GM23338 (cell line): ENCODE results near the gene RNF40. TPM values are rescaled to one million over a fixed set of nuclear protein-coding genes. Genes with fewer than 3 reads are reported as not detected.

ENCODE experiments used
- ATAC-seq: fragments of 200-7000 bp; cut with Tn5 transposase; 3 replicates; pipeline ENCODE4 v1.9.1; 2020
- DNase-seq: peaks from one replicate; pipeline ENCODE4 v3.0.0-alpha.2; 2015; ENCODE audit warnings: low spot score
- H2AFZ ChIP-seq: fragments of 200-600 bp; sonication (generic); 2 replicates; pipeline ENCODE4 v1.8.0; 2016; ENCODE audit warnings: antibody characterized with exemption, mild to moderate bottlenecking, moderate library complexity
- H3F3A ChIP-seq: fragments of 200-600 bp; sonication (generic); replicated peaks from 2 replicates; pipeline ENCODE4 v1.8.0; 2017; ENCODE audit warnings: antibody characterized with exemption, mixed run types, low read depth
- H3K27ac ChIP-seq: fragments of 200-600 bp; sonication (generic); 2 replicates; pipeline ENCODE4 v1.6.1; 2016; ENCODE audit warnings: low read depth
- H3K27me3 ChIP-seq: fragments of 200-600 bp; sonication (generic); 2 replicates; pipeline ENCODE4 v1.8.0; 2016; ENCODE audit warnings: mild to moderate bottlenecking, mixed run types, moderate library complexity; ENCODE audit not compliant: insufficient read depth
- H3K36me3 ChIP-seq: fragments of 200-600 bp; sonication (generic); 2 replicates; pipeline ENCODE4 v1.8.0; 2016; ENCODE audit warnings: mild to moderate bottlenecking; ENCODE audit not compliant: insufficient read depth
- H3K4me1 ChIP-seq: fragments of 200-600 bp; sonication (generic); 2 replicates; pipeline ENCODE4 v1.8.0; 2016; ENCODE audit warnings: mild to moderate bottlenecking, moderate library complexity; ENCODE audit not compliant: insufficient read depth
- H3K4me2 ChIP-seq: fragments of 200-600 bp; sonication (generic); 2 replicates; pipeline ENCODE4 v1.7.1; 2017; ENCODE audit warnings: mixed run types
- H3K4me3 ChIP-seq: fragments of 200-600 bp; sonication (generic); 2 replicates; pipeline ENCODE4 v1.6.1; 2016; ENCODE audit warnings: mixed run types
- H3K79me2 ChIP-seq: fragments of 200-600 bp; sonication (generic); replicated peaks from 2 replicates; pipeline ENCODE4 v1.8.0; 2017; ENCODE audit warnings: mild to moderate bottlenecking; ENCODE audit not compliant: insufficient read depth
- H3K9me2 ChIP-seq: fragments of 200-600 bp; sonication (generic); 2 replicates; pipeline ENCODE4 v1.8.0; 2017; ENCODE audit not compliant: insufficient read depth
- H4K20me1 ChIP-seq: fragments of 200-600 bp; sonication (generic); replicated peaks from 2 replicates; pipeline ENCODE4 v1.8.0; 2017; ENCODE audit warnings: mild to moderate bottlenecking; ENCODE audit not compliant: insufficient read depth
- H3K27ac Mint-ChIP-seq: 2 replicates; pipeline ENCODE4 v1.8.0; 2020; ENCODE audit warnings: inconsistent platforms, mild to moderate bottlenecking, moderate library complexity, mixed read lengths
- H3K27me3 Mint-ChIP-seq: 3 replicates; pipeline ENCODE4 v1.8.0; 2022; ENCODE audit warnings: low read depth, mild to moderate bottlenecking, moderate library complexity, mixed read lengths, inconsistent platforms; ENCODE audit not compliant: insufficient read depth, poor library complexity
- H3K36me3 Mint-ChIP-seq: 3 replicates; pipeline ENCODE4 v1.8.0; 2021; ENCODE audit warnings: low read depth, mild to moderate bottlenecking, inconsistent platforms, moderate library complexity, mixed read lengths
- H3K4me1 Mint-ChIP-seq: 3 replicates; pipeline ENCODE4 v1.8.0; 2020; ENCODE audit warnings: mild to moderate bottlenecking, inconsistent platforms, mixed read lengths
- H3K4me3 Mint-ChIP-seq: 3 replicates; pipeline ENCODE4 v1.8.0; 2021; ENCODE audit warnings: moderate library complexity, mild to moderate bottlenecking, inconsistent platforms, mixed read lengths
- H3K9me3 Mint-ChIP-seq: 3 replicates; pipeline ENCODE4 v1.8.0; 2020; ENCODE audit warnings: moderate library complexity, mild to moderate bottlenecking, inconsistent platforms, mixed read lengths
- CREB1 ChIP-seq: fragments of 250-450 bp; sonication (Bioruptor Pico); IDR thresholded peaks from 2 replicates; pipeline ENCODE4 v1.5.0; 2020; ENCODE audit warnings: low read depth, mild to moderate bottlenecking, moderate library complexity
- ETS1 ChIP-seq: IDR thresholded peaks from 2 replicates; pipeline ENCODE4 v1.6.1; 2016; ENCODE audit warnings: antibody characterized with exemption
- POLR2AphosphoS5 ChIP-seq: IDR thresholded peaks from 2 replicates; pipeline ENCODE4 v1.6.1; 2016; ENCODE audit warnings: antibody characterized with exemption, low read depth
- ZNF114 ChIP-seq: fragments of 250-450 bp; sonication (Bioruptor Pico); IDR thresholded peaks from 2 replicates; pipeline ENCODE4 v1.5.0; 2020; ENCODE audit warnings: mild to moderate bottlenecking, moderate library complexity
- ZNF331 ChIP-seq: fragments of 250-450 bp; sonication (Bioruptor Pico); IDR thresholded peaks from 2 replicates; pipeline ENCODE4 v1.5.0; 2020; ENCODE audit warnings: low read depth, mild to moderate bottlenecking, moderate library complexity
- polyA plus RNA-seq: library from polyadenylated mRNA; unstranded; fragments of >200 nt; fragmentation: Nextera tagmentation; extraction: Ambion mirVana; gene quantifications from 2 replicates; pipeline ENCODE4 v1.2.1, GENCODE V29; 2016
- total RNA-seq: library from RNA; depleted of rRNA; stranded (reverse); fragments of >200 nt; shearing (Covaris generic); gene quantifications from 2 replicates; pipeline ENCODE4 v1.2.3, GENCODE V29; 2014

Gene RNF40
- total and polyA plus RNA-seq, 2 experiments from 2014 or later = 36.0 to 78.5 TPM

GRCh38 chr16:30786936-30787612, 25.0 kb downstream of the RNF40 start, which contains the start of gene ZNF629:
ZNF629 (minus strand) TSS chr16:30787205; CDS start chr16:30784482, 2,723 bp downstream.
- peak within 1 kb of the TSS; percentile 90 for H3K27ac Mint-ChIP-seq
- peaks cover 3% of the 10 kb centered on the region; the same call in 1 of the 2 replicates for H3K4me1 ChIP-seq
- H3K4me1 Mint-ChIP-seq = peaks cover 19% of the 10 kb centered on the region
- no peaks in the 10 kb centered on the region; the same call in 1 of the 2 replicates for H4K20me1 ChIP-seq
- ATAC-seq = peak; percentile 88
- peaks cover 13% of the 10 kb centered on the region for H3K36me3 Mint-ChIP-seq
- no peaks in the 10 kb centered on the region for H3K9me2 ChIP-seq
- peak; percentile 95 for DNase-seq
- TF ChIP-seq CREB1 (CRISPR knock-in tag) = peak; percentile 65
- TF ChIP-seq ZNF114 (CRISPR knock-in tag) = no peak
- no peak for TF ChIP-seq ZNF331 (CRISPR knock-in tag)
- TF ChIP-seq POLR2AphosphoS5 = peak; percentile 77
- TF ChIP-seq ETS1 = peak; percentile 64; the same call in 1 of the 2 replicates
- H3K4me3 ChIP-seq = peak within 1 kb of the TSS; percentile 95
- peak within 1 kb of the TSS; percentile 88 for H3K4me3 Mint-ChIP-seq
- peak within 1 kb of the TSS; percentile 99 for H3K4me2 ChIP-seq
- H3K36me3 ChIP-seq = peaks cover 3% of the 10 kb centered on the region; the same call in 1 of the 2 replicates
- peak within 1 kb of the TSS; percentile 69; the same call in 1 of the 2 replicates for H3K27ac ChIP-seq
- H3K27me3 ChIP-seq = no peaks in the 10 kb centered on the region
- peaks cover 6% of the 10 kb centered on the region for H3K27me3 Mint-ChIP-seq
- H2AFZ ChIP-seq = peak within 1 kb of the TSS; percentile 100
- 0 out of 2 replicates have a peak, but pooled peaks cover 6% of the 10 kb centered on the region for H3F3A ChIP-seq
- no peaks in the 10 kb centered on the region for H3K9me3 Mint-ChIP-seq
- peaks cover 17% of the 10 kb centered on the region for H3K79me2 ChIP-seq

- Histone ChIP-seq H3K36me3 (no peaks in the 10 kb centered on the region), H3K4me1 (peaks cover 3% of the 10 kb centered on the region; the same call in 1 of the 2 replicates), H3K4me2 (peak overlapping the region; percentile 92), H2AFZ (peak overlapping the region; percentile 100), H3K27ac (0 out of 2 replicates have a peak overlapping the region, but pooled peaks have one; percentile 69), H3F3A (0 out of 2 replicates have a peak, but pooled peaks cover 6% of the 10 kb centered on the region), H3K4me3 (peak overlapping the region; percentile 95), H3K27me3 (no peaks in the 10 kb centered on the region), H3K9me2 (no peaks in the 10 kb centered on the region), H4K20me1 (no peaks in the 10 kb centered on the region; the same call in 1 of the 2 replicates), H3K79me2 (peaks cover 17% of the 10 kb centered on the region)
- H3K36me3 Mint-ChIP-seq = peaks cover 9% of the 10 kb centered on the region
- H3K27ac Mint-ChIP-seq = no peak overlapping the region; the same call in 1 of the 2 replicates
- peaks cover 19% of the 10 kb centered on the region for H3K4me1 Mint-ChIP-seq
- DNase-seq (no peak), ATAC-seq (no peak)
- TF ChIP-seq ETS1 = no peak
- H3K27me3 Mint-ChIP-seq = peaks cover 6% of the 10 kb centered on the region
- H3K4me3 Mint-ChIP-seq = peak overlapping the region; percentile 88
- no peaks in the 10 kb centered on the region for H3K9me3 Mint-ChIP-seq
These were observed 25.7 kb downstream of the RNF40 start for GRCh38 chr16:30787613-30788378.
